ENCODE measurements around the gene RGS17.
"Not testable (repeated sequence)": the region's sequence is repeated elsewhere in the genome, so short reads cannot be mapped to it uniquely, and the experiment has no call there.

The RGS17 gene

DNA sequence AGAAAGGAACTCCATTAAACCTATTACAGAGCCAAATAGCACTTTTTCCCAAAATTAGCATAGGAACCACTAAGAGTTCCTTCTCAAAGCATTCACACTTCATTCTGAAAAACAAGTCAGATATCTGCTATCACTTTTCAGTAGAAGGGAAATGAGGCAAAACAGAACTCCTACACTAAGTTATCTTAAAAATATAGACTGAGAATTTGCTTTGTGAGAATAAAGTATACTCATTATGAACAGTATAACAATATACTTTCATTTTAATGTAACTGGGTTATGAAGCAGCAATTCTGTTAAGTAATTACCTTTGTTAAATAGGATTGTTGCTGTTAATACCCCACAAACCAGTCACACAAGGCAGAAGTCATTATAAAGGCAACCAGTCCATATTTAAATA lies 137.2 kb downstream of the RGS17 start:
- no peak overlapping the region for H2BK15ac ChIP-seq (ENCODE audit: low read length)
- H4K8ac ChIP-seq (ENCODE audit: low read depth, low read length): no peak overlapping the region
- no peak overlapping the region for H3K9ac ChIP-seq (ENCODE audit: low read depth, low read length, poor library complexity)
- H3K27me3 ChIP-seq (ENCODE audit: control insufficient read depth in 3 of 3, insufficient read depth in 3 of 3, low read depth in 1 of 3, low read length in 3 of 3): no peaks in the 10 kb centered on the region
- no peak overlapping the region for H2BK12ac ChIP-seq (ENCODE audit: low read length)
- H3K14ac ChIP-seq (ENCODE audit: low read length): no peak overlapping the region
- no peak overlapping the region for H4K91ac ChIP-seq (ENCODE audit: low read depth, low read length, poor library complexity)
- H3K23ac ChIP-seq (ENCODE audit: low read depth, low read length, poor library complexity): no peak overlapping the region
- DNase-seq (ENCODE audit: low spot score): no peak
- H2BK5ac ChIP-seq (ENCODE audit: low read length): no peak overlapping the region
- no peaks in the 10 kb centered on the region for H3K4me1 ChIP-seq (ENCODE audit: control insufficient read depth in 2 of 2, insufficient read depth in 1 of 2, low read depth in 1 of 2, low read length in 2 of 2)
- H3K4me3 ChIP-seq (ENCODE audit: low read length in 2 of 2): no peak overlapping the region
- H3K4me2 ChIP-seq (ENCODE audit: insufficient read depth, low read length, poor library complexity, severe bottlenecking): no peak overlapping the region
- no peak overlapping the region for H2AK5ac ChIP-seq (ENCODE audit: low read depth, low read length)
- no peak overlapping the region for H3K18ac ChIP-seq (ENCODE audit: low read length)
- no peak overlapping the region for H2AFZ ChIP-seq (ENCODE audit: low read length)
- no peak overlapping the region for H3K27ac ChIP-seq (replicated peaks; ENCODE audit: low read length)
- peaks cover 13 to 90% of the 10 kb centered on the region in 2 donors for H3K36me3 ChIP-seq (replicated peaks in 1 of 2; ENCODE audit: control insufficient read depth in 2 of 2, insufficient read depth in 2 of 2, low read length in 2 of 2)
- H3K9me3 ChIP-seq (replicated peaks in 1 of 2; ENCODE audit: control insufficient read depth in 2 of 2, insufficient read depth in 1 of 2, low read depth in 1 of 2, low read length in 2 of 2): no peaks in the 10 kb centered on the region
- no peak overlapping the region for H2BK120ac ChIP-seq (ENCODE audit: low read depth, low read length)
- H3K4ac ChIP-seq (ENCODE audit: low read length): no peak overlapping the region
- H3K79me1 ChIP-seq (ENCODE audit: low read depth, low read length): peaks cover 3% of the 10 kb centered on the region

DNA sequence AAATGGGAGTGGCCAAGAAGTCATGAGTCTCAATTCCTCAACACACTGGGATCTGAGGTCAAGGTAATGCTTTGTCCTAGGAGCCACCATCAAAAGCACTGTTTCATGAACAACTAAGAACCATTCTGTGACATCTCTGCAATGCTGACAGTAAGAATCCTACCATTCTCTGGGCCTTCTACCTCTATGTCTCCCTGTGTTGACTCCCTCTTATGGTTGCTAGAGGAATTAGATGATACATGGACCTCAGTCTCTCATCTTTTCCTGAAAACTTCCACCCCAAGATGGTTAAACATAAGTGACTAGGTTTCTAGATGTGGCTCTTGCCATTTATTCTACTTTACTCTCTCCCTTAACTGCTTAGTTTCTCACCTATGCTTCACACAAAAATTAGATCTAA lies 137.7 kb downstream of the RGS17 start:
- Histone ChIP-seq H2BK5ac (ENCODE audit: low read length) (no peak overlapping the region), H3K4me3 (ENCODE audit: low read length in 2 of 2) (no peak overlapping the region), H3K9ac (ENCODE audit: low read depth, low read length, poor library complexity) (no peak overlapping the region), H2BK15ac (ENCODE audit: low read length) (no peak overlapping the region), H2BK120ac (ENCODE audit: low read depth, low read length) (no peak overlapping the region), H3K27me3 (ENCODE audit: control insufficient read depth in 3 of 3, insufficient read depth in 3 of 3, low read depth in 1 of 3, low read length in 3 of 3) (no peaks in the 10 kb centered on the region), H3K27ac (replicated peaks; ENCODE audit: low read length) (no peak overlapping the region), H3K9me3 (replicated peaks in 1 of 2; ENCODE audit: control insufficient read depth in 2 of 2, insufficient read depth in 1 of 2, low read depth in 1 of 2, low read length in 2 of 2) (no peaks in the 10 kb centered on the region), H3K4ac (ENCODE audit: low read length) (no peak overlapping the region), H3K4me2 (ENCODE audit: insufficient read depth, low read length, poor library complexity, severe bottlenecking) (no peak overlapping the region), H3K18ac (ENCODE audit: low read length) (no peak overlapping the region), H3K36me3 (replicated peaks in 1 of 2; ENCODE audit: control insufficient read depth in 2 of 2, insufficient read depth in 2 of 2, low read length in 2 of 2) (peaks cover 13 to 86% of the 10 kb centered on the region in 2 donors), H3K4me1 (ENCODE audit: control insufficient read depth in 2 of 2, insufficient read depth in 1 of 2, low read depth in 1 of 2, low read length in 2 of 2) (no peaks in the 10 kb centered on the region), H3K14ac (ENCODE audit: low read length) (no peak overlapping the region), H2BK12ac (ENCODE audit: low read length) (no peak overlapping the region), H2AK5ac (ENCODE audit: low read depth, low read length) (no peak overlapping the region), H2AFZ (ENCODE audit: low read length) (no peak overlapping the region), H3K79me1 (ENCODE audit: low read depth, low read length) (peaks cover 3% of the 10 kb centered on the region), H4K8ac (ENCODE audit: low read depth, low read length) (no peak overlapping the region), H4K91ac (ENCODE audit: low read depth, low read length, poor library complexity) (no peak overlapping the region), H3K23ac (ENCODE audit: low read depth, low read length, poor library complexity) (no peak overlapping the region)
- no peak for DNase-seq (ENCODE audit: low spot score)

DNA sequence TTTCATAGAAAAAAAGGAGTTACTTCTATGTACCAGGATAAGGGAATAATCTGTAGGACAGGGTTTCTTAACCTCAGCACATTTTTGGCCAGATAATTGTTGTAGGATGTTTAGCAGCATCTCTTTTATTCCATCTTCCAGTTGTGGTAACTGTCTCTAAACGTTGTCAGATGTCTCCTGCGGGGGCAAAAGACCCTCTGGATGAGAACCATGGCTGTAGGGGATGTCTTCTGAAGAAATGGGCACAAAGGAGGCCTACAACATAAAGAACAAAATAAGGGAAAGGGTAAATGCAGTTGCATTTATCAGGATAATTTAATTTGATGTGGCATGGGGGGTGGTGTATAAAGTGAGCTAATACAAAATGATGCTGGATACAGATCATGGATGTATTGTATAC lies 144.1 kb downstream of the RGS17 start:
- WGBS, 2 donors (ENCODE audit: extremely low coverage in 2 of 2, insufficient read length in 2 of 2, insufficient replicate concordance in 1 of 2): no CpG with 5 or more reads among the region's 2 CpGs

DNA sequence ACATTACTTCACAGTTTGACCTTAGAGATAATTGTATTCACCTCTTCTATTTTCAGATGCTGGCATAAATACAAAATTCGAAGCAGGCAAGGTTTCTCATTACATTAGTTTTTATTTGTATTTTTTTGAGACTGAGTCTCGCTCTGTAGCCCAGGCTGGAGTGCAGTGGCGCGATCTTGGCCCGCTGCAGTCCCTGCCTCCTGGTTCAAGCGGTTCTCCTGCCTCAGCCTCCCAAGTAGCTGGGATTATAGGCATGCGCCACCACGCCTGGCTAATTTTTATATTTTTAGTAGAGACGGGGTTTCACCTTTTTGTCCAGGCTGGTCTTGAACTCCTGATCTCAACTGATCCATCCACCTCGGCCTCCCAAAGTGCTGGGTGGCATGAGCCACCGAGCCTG lies 145.8 kb downstream of the RGS17 start:
- not testable (repeated sequence) for H3K9ac ChIP-seq (ENCODE audit: low read depth, low read length, poor library complexity); H3K18ac ChIP-seq (ENCODE audit: low read length); H2AFZ ChIP-seq (ENCODE audit: low read length); H3K4ac ChIP-seq (ENCODE audit: low read length); H2AK5ac ChIP-seq (ENCODE audit: low read depth, low read length); H2BK5ac ChIP-seq (ENCODE audit: low read length); H4K8ac ChIP-seq (ENCODE audit: low read depth, low read length); H3K14ac ChIP-seq (ENCODE audit: low read length); H3K27ac ChIP-seq (replicated peaks; ENCODE audit: low read length); H2BK12ac ChIP-seq (ENCODE audit: low read length); H3K23ac ChIP-seq (ENCODE audit: low read depth, low read length, poor library complexity); DNase-seq (ENCODE audit: low spot score); H3K79me1 ChIP-seq (ENCODE audit: low read depth, low read length); H2BK120ac ChIP-seq (ENCODE audit: low read depth, low read length); H3K27me3 ChIP-seq (ENCODE audit: control insufficient read depth in 3 of 3, insufficient read depth in 3 of 3, low read depth in 1 of 3, low read length in 3 of 3); H3K4me1 ChIP-seq (ENCODE audit: control insufficient read depth in 2 of 2, insufficient read depth in 1 of 2, low read depth in 1 of 2, low read length in 2 of 2); H4K91ac ChIP-seq (ENCODE audit: low read depth, low read length, poor library complexity); H3K9me3 ChIP-seq (replicated peaks in 1 of 2; ENCODE audit: control insufficient read depth in 2 of 2, insufficient read depth in 1 of 2, low read depth in 1 of 2, low read length in 2 of 2); H2BK15ac ChIP-seq (ENCODE audit: low read length)
- Histone ChIP-seq H3K36me3 (replicated peaks in 1 of 2; ENCODE audit: control insufficient read depth in 2 of 2, insufficient read depth in 2 of 2, low read length in 2 of 2) (peaks cover 3 to 39% of the 10 kb centered on the region in 2 donors), H3K4me2 (ENCODE audit: insufficient read depth, low read length, poor library complexity, severe bottlenecking) (peak overlapping the region; percentile 2), H3K4me3 (ENCODE audit: low read length in 2 of 2) (peak overlapping the region in 1 of 2 donors; percentile 77)
- WGBS, 2 donors (ENCODE audit: extremely low coverage in 2 of 2, insufficient read length in 2 of 2, insufficient replicate concordance in 1 of 2): no CpG with 5 or more reads among the region's 11 CpGs

More for the DNA sequence above, 144.1 kb downstream of the RGS17 start:
- Histone ChIP-seq H3K23ac (ENCODE audit: low read depth, low read length, poor library complexity) (no peak overlapping the region), H3K4me3 (ENCODE audit: low read length in 2 of 2) (no peak overlapping the region), H3K9me3 (replicated peaks in 1 of 2; ENCODE audit: control insufficient read depth in 2 of 2, insufficient read depth in 1 of 2, low read depth in 1 of 2, low read length in 2 of 2) (peaks cover 0 to 8% of the 10 kb centered on the region in 2 donors), H2BK12ac (ENCODE audit: low read length) (no peak overlapping the region), H4K91ac (ENCODE audit: low read depth, low read length, poor library complexity) (no peak overlapping the region), H3K9ac (ENCODE audit: low read depth, low read length, poor library complexity) (no peak overlapping the region), H2BK15ac (ENCODE audit: low read length) (no peak overlapping the region), H3K4me2 (ENCODE audit: insufficient read depth, low read length, poor library complexity, severe bottlenecking) (no peak overlapping the region), H3K79me1 (ENCODE audit: low read depth, low read length) (peaks cover 2% of the 10 kb centered on the region), H3K4me1 (ENCODE audit: control insufficient read depth in 2 of 2, insufficient read depth in 1 of 2, low read depth in 1 of 2, low read length in 2 of 2) (peaks cover 2 to 3% of the 10 kb centered on the region in 2 donors), H3K4ac (ENCODE audit: low read length) (no peak overlapping the region), H4K8ac (ENCODE audit: low read depth, low read length) (no peak overlapping the region), H3K27me3 (ENCODE audit: control insufficient read depth in 3 of 3, insufficient read depth in 3 of 3, low read depth in 1 of 3, low read length in 3 of 3) (no peaks in the 10 kb centered on the region), H2AFZ (ENCODE audit: low read length) (no peak overlapping the region), H3K27ac (replicated peaks; ENCODE audit: low read length) (no peak overlapping the region), H3K14ac (ENCODE audit: low read length) (no peak overlapping the region), H2BK120ac (ENCODE audit: low read depth, low read length) (no peak overlapping the region), H2BK5ac (ENCODE audit: low read length) (no peak overlapping the region), H3K36me3 (replicated peaks in 1 of 2; ENCODE audit: control insufficient read depth in 2 of 2, insufficient read depth in 2 of 2, low read length in 2 of 2) (peaks cover 3 to 43% of the 10 kb centered on the region in 2 donors), H3K18ac (ENCODE audit: low read length) (no peak overlapping the region), H2AK5ac (ENCODE audit: low read depth, low read length) (no peak overlapping the region)
- DNase-seq (ENCODE audit: low spot score): no peak

Measured in neuronal stem cell (in vitro differentiated cells).